HUDEP-2 (cell line): ENCODE measurements around the gene B4GALT1.
"Not testable (repeated sequence)": the region's sequence is repeated elsewhere in the genome, so short reads cannot be mapped to it uniquely, and the experiment has no call there.

Source experiments
- DNase-seq, 76 experiments: peaks; one replicate each; lab custom pipeline; 2025; ENCODE audit not compliant: unreplicated experiment in 76 of 76; lab: John Stamatoyannopoulos, UW

The B4GALT1 gene

DNA sequence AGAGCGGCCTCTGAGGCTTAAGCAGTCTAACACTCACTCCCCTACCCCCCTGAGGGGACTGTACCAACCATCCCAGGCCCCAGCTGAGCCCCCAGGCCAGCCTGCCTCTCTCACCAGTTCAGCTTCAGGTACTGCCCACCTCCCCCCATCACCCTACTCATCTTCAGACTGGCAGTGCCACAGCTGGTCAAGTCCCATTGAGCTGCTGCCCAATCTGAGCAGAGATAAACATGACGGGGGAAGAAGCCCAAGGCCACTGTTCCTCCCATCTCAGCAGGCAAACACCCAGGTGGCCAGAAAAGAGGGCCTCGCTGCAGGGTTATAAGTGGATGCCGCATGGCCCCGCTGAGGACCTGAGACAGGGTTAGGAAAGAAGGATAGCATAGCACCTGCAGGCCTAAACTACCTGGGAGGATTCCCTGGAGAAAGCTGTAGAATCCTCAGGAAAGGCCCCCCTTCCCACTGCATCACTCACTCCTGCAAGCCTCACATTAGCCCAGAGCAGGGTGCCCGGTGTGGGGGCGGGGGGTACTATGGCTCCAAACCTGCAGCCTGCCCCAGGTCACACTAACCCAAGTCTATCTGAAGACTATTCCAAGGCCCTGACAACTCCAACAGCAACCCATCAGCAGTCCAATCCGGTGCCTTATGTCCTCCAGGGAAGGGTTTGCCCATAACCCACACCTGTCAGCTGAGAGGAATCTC lies 3.6 kb downstream of the B4GALT1 start:
- no peak for DNase-seq

DNA sequence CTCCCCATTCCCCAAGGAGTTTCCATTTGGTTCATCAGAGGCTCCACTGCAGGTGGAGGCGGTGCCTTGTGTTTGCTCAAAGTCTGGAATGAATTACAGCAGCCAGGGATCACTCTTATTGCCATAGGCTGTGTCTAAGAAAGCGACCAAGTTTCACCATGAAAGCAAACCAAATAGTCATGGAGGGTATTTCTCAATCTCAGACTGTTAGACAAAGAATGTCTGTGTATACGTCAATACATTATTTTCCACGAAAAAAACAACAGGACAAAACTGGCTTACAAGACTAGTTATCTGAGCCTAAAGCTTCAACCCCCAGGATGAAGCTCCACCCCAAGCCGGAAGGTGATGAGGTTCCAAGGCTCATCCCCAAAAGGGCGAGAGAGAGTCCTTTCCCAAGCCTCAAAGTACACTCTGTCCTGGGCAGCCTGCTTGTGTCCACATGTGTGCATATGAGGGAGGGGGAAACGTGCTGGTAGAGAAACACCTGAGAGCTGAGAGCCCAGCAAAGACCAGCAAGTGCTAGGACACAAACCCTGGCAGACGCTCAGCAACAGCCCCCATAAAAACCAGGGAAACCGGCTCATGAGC lies 4.3 kb downstream of the B4GALT1 start:
- no peak for DNase-seq

DNA sequence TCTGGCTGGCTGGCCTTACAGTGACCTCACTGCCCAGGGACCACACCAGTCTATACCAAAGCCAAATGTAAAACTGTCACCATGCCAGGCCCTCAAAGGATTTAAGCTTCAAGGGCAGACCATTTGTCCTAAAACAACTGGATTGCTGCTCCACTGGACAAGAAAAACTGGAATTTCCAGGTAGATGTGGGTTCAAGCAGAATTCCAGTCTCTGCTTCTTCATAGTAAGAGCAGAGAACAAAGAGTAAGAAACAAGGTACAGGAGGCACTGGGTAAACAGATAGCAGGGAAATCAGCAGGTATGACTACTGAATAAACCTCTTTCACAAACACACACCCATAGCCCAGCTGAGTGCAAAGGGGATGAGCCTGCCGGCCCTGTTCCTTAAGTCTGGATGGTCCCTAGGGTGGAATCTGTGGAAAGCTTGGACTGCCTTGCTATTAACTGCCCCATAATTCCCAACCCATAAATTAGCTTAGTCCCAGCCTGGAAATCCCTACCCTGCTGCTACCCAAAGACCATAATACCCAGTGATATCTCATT lies 5.5 kb downstream of the B4GALT1 start:
- no peak for DNase-seq

DNA sequence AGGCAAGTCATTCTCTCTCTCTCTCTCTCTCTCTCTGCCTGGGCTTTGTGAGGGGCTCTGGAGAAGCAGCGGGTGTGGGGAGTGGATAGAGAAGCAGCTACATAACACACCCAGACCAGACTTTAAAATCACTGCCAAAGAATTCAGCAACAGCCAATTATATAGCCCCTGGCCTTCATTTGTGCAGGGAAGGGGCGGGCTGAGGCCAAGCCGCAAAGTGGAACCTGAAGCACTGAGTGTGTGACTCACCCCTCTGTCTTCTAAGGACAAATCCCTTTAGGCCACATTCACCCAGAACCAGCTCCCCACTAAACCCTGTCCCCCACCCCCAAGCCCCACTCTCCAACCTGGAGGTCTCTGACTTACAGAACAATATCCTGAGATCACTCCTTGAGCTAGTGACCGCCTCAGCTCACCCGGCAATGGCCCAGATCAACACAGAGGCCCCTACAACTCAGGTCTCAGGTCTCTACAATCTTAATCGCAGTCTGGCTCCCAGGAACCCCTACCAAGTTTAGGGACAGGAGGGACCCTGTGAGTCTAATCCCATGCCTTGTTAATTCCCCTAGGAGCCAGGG lies 6.0 kb downstream of the B4GALT1 start:
- peak in 5 of 76 experiments; percentile 4 to 28 (median 21) for DNase-seq

DNA sequence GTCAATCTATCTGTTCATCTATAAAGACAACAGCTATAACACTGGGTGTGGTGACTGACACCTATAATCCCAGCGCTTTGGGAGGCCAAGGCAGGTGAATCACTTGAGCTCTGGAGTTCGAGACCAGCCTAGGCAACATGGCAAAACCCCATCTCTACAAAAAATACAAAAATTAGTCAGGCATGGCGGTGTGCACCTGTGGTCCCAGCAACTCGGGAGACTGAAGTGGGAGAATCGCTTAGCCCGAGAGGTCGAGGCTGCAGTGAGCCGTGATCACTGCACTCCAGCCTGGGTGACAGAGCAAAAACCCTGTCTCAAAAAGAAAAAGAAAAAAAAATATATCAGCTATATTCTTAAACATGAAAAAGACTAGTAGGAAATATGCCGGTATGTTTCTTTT lies 6.7 kb downstream of the B4GALT1 start:
- not testable (repeated sequence) for DNase-seq

DNA sequence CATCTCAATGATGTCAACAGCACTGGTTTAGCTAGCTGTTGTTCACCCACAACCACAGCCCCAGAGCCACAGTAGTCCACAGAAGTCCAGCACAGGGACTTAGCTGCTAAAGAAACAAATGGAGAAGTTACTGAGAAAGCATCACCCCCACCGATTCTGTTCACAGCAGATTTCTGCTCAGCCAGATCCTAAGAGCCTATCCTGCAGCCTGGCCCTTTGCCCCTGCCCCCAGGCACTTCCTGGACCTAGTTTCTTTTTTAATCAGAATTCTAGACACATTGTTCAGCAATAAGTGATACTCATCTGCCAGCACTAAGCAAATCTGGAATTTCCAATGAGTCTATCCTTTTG lies 7.4 kb downstream of the B4GALT1 start:
- DNase-seq: no peak

DNA sequence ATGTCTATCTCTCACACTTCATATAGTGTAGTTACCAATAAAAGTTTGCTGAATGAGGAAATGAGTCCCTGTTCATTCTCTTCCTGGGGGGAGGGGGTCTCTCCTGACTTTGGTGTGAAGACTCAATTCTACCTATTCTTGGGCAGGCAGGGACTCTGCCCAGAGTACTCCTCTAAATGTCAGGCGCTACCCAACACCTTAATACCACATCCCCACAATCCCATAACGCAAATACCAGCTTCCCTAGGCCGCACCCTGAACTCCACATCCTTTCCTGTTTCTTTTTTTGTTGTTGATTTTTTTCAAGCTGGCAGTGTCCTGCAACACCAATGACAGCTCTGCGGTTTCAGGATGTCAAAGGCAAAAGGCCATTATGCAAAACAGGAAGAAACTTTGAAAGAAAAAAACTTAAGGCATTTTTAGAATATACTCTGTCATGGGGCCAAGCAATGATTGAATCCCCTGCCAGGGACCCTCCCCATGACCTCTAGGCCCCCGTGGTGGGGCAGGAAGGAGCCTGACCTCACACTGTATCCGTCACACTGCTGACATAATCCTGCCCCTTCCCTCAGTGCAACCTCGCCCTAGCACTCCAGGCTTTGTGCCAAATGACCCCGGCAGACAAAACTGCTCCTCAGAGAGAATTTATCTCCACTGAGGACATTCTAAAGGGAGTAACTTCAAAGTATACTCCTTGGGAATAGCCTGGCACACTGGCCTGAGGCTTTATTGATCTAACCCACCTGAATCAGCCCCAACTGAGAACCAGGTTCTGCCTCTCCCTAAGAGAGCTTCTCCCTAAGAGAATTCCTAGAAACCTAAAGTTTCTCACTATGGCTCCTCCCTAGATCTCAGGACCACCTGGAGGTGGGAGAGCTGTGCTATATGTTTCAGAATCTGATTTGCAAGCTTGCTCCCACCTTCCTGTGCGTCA lies 8.0 kb downstream of the B4GALT1 start:
- DNase-seq: peak in 55 of 76 experiments; percentile 7 to 72 (median 36)

DNA sequence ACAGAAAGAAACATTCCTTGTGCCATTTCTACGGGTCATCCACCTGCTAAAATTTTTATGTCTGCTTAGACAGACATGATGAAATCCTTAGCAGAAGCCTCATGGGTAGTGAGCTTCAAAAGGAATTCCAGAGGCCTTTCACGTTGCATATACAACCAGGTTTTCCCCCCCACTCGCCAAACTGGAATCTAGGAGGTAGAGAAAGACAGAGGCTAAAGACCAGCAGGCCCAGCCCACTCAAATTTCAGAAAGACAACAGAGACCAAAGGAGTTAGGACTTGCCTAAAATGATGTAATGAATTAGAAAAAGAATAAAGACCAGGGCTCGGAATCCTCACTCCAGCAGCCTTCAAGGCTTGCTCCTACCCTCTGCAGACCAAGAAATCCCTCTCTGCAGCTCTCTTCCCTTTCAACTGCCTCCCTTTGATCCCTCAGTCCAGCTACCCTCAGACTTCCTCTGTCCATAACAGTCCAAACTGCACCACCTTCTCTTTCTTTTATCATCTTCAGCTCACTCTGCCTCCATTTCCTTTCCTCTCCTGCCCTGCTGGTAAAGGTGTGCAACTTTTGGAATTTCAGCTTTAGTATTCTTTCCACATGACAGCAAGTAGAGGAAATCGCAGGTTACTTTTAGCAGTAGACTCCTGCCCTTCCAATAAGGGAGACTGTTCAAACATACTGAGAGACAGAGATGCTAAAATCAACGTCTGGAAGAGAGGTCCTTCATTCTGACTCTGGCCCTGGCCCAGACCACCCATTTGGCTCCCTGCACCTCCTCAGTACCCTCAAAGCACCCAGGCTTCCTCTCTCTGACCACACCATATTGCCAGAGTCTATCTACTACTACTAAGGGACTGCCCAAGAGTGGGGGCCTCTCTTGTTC lies 8.9 kb downstream of the B4GALT1 start:
- no peak for DNase-seq

DNA sequence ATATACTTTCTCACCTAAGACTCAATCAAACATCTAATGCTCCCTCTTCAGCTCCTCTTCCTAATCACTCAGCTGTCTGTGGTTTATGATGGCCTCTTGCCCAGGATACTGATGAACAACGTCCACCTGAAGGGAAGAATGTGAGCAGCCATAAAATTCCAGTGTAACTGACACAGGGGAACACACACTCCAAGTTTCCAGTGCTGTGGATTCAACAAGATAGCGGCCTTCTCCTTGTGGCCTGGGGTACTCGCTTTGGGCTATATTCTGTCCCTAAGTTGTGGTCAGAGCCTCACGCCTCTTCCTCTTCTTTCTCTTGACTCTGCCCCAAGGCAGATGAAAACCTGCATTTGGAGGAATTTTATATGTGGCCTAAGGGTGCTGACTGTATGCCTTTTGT lies 11.7 kb downstream of the B4GALT1 start:
- no peak for DNase-seq

DNA sequence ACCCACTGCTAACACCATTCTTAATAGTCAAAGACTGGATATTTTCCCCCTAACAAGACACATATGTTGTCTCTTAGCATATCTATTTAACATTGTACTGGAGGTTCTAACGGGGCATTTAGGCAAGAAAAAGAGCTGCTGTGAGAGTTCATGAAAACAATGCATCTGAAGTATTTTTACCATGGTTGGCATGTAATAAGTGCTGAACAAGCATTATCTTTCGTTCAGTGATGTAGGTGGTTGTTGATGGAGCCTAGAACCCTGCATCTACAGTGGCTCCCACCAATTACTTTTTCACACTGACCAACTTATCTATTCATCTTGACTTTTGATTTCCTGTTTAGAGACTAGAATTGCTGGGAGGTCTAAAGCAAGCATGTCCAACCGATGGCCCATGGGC lies 12.8 kb downstream of the B4GALT1 start:
- no peak for DNase-seq

DNA sequence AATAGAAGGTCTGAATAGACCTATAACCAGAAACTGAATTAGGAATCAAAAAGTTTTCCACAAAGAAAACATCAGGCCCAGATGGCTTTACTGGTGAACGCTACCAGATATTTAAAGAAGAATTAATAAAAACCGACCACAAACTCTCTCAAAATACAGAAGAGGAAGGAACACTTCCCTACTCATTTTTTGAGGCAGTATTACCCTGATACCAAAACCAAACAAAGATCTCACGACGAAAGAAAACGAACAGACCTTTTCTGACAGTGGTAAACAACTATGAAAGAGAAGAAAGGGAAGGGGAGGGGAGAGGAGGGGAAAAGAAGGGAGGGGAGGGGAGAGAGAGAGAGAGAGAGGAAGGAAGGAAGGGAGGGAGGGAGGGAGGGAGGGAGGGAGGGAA lies 13.5 kb downstream of the B4GALT1 start:
- no peak for DNase-seq

DNA sequence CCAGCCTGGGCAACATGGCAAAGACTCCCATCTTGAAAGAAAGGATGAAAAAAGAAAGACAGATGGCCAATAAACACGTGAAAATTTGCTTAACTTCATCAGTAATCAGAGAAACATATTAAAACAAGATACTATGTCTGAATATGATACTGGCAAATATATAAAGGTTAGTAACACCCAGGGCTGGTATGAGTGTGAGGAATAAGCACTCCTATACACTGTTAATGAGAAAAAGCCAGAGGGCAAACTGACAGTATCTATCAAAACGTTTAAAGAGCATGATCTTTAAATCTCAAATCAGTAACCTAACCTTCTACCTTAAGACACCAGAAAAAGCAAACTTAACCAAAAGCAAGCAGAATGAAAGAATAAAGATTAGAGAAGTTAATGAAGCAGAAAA lies 14.1 kb downstream of the B4GALT1 start:
- no peak for DNase-seq

DNA sequence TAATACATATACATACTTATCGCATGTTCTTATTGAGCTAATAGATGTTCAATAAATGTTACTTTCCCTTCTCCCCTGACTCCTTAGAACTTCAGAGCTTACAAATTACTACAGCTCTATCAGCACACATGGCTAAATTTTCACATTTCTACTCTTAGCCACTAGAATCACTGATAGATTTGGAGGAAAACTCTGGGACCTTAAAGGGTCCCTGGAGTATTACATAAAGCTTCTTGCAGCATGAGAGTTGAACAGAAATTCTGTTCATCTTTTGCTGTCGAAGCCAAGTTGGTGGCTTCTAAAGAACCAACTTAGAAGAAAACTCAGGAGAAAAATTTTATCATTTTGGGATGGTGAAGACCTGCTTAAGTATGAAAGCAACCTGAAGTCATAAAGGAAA lies 15.5 kb downstream of the B4GALT1 start:
- no peak for DNase-seq

DNA sequence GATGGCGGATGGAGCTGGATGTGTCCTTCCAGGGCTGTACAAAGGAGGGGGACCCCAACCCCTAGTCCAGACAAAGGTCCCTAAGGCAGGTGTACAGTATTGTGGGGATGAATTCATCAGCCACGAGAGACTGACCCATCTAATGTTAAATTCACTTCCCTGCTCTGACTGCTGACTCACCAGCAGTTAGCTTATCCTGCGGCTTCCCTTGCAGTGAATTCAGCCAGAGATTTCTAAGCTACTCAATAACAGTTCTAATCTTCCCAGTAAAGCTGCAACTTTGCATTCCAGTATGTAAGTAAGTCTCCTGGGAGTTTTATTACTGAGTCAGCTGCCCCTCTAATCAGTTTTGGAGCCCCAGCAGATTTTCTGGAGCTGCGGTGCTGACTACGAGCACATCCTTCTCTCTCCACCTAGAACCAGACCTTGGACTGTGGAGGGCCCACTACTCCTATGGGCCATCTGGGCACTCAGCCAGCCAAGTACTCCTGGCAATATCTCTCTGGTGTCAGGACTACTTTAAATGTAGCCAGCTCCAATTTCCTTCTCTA lies 16.1 kb downstream of the B4GALT1 start:
- DNase-seq: peak in 6 of 76 experiments; percentile 6 to 31 (median 18)

DNA sequence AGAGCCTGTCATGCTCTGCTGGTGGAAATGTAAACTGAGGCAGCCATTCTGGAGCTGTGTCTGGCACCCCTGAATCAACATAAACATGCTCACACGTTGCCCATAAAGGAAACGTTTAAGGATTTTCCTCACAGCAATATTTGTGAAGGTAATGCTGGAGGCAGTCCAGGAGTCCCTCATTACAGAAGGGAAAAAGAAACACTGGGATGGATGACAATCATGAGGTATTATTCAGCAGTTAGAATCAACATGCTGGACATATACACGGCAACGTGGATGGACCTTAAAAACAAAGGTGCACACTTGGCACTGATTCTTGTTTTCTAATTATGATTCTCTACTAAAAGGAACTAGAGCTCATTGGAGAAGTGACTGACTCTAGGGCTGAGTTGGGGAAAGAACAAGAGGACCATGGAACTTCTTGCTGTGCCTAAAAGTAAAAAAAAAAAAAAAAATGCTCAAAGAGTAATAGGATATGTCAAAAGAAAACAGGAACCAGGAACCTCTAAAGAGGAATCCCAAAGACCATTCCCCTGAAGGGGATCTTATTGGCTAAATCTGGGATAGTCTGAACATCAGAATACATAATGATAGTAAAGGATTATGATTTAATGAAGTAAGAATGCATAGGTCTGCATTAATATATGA lies 18.6 kb downstream of the B4GALT1 start:
- DNase-seq: no peak

DNA sequence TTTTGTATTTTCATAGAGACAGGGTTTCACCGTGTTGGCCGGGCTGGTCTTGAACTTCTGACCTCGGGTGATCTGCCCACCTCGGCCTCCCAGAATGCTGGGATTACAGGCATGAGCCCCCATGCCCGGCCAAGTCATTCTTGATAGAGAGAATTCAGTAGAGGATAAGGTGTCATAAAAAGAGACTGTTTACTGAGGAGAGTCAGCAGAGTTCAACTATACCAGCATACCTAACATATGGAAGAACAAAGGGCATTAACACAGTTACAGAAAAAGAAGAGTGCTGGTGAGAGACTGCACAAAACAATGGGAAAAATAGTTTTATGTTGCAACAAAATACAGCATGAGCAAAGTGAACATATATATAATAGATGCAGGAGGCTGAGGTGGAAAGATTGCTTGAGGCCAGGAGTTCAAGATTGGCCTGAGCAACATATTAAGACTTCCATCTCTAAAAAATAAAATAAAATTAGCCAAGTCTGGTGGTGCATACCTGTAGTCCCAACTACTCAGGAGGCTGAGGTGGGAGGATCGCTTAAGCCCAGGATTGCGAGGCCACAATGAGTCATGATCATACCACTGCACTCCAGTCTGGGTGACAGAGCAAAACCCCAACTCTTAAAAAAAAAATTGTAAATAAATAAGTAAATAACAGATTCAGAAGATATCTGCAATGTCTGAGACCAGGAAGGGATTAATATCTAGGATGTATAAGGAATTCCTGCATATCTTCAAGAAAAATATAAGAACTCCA lies 19.5 kb downstream of the B4GALT1 start:
- no peak for DNase-seq

DNA sequence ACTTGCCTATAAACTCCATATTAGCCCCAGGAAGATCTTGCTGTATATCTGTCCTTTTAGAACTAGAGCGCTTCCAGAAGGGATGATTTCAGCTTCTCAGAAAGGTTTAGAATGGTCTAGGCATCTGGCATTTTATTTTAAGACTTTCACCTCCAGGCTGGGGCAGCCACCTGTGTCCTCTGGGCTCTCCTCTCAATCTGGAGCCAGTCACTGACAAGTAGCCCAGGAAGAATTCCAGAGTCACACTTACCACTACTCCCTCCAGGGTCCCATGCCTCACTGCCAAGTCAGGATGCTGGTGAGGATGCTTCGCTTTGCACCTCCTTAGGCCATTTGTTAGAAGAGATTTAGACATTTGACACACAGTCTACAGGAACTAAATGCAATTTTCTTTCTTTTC lies 20.8 kb downstream of the B4GALT1 start:
- DNase-seq: no peak

DNA sequence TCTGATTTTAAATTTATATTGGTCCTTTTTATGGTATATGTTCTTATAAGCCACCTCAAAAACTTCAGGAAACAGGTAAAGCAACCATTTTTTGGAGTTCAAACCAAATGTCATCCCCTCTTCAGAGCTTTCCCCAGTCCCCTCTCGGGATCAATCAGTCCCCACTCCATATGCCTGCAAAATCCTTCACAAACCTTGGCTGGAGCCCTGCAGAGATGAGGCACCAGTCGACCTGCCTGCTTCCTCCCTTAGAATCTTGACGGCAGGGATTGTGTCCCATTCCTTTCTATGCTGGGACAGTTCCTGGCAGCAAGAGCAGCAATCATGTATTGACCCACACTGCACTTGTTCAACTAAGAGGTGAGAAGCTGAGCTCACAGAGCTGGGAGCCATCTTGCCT lies 22.6 kb downstream of the B4GALT1 start:
- no peak for DNase-seq

DNA sequence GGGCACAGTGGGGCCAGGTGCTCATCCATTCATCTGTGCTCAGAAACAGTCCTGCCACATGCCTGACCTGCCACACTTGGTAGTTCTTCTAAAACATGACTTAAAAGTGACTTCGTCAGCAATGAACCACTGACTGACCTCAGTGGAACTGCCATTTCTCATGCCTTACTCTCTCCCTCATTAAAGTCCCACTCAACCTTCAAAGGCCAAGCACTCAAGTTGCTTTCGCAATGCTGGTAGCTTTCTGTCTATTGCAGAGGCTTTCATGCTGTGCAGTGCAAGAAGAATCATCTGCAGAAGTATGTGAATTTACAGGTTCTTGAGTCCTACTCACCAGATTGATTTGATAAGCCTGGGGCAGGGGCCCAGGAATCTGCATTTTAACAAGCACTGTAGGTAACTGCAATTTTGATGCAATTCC lies 23.9 kb downstream of the B4GALT1 start:
- no peak for DNase-seq
